Effector memory CD8-positive, alpha-beta T cell (primary cell): ENCODE measurements around the gene DPH6.

ENCODE experiments used
- ATAC-seq: fragments of 150-1000 bp; cut with Tn5 transposase; replicated peaks from 2 replicates; pipeline ENCODE4 v1.10.0; 2021; ENCODE audit warnings: mild to moderate bottlenecking, moderate library complexity
- DNase-seq, 3 experiments: peaks; one replicate each; pipeline ENCODE4 v3.0.0; 2021
- H3K27ac Mint-ChIP-seq, 2 donors: one replicate each; pipeline ENCODE4 v1.8.0; 2022; ENCODE audit warnings: mild to moderate bottlenecking in 2 of 2, mixed read lengths in 2 of 2, moderate library complexity in 2 of 2
- H3K27me3 Mint-ChIP-seq, 2 donors: one replicate each; pipeline ENCODE4 v1.8.0; 2022; ENCODE audit warnings: mixed read lengths in 2 of 2
- H3K36me3 Mint-ChIP-seq: one replicate; pipeline ENCODE4 v1.8.0; 2022; ENCODE audit warnings: mild to moderate bottlenecking, moderate library complexity, mixed read lengths; ENCODE audit not compliant: insufficient read depth
- H3K4me1 Mint-ChIP-seq, 2 donors: one replicate each; pipeline ENCODE4 v1.8.0; 2022; ENCODE audit warnings: low read depth in 2 of 2, mixed read lengths in 2 of 2
- H3K4me3 Mint-ChIP-seq, 2 donors: one replicate each; pipeline ENCODE4 v1.8.0; 2022; ENCODE audit warnings: mild to moderate bottlenecking in 2 of 2, mixed read lengths in 2 of 2, moderate library complexity in 2 of 2
- H3K9me3 Mint-ChIP-seq, 2 donors: one replicate each; pipeline ENCODE4 v1.8.0; 2022; ENCODE audit warnings: mixed read lengths in 2 of 2

The DPH6 gene

GRCh38 chr15:35490511-35490910 lies 55.5 kb downstream of the DPH6 start:
- H3K27me3 Mint-ChIP-seq = no peaks in the 10 kb centered on the region
- H3K36me3 Mint-ChIP-seq = peaks cover 3% of the 10 kb centered on the region
- DNase-seq (no peak), ATAC-seq (no peak)
- no peak overlapping the region for H3K4me3 Mint-ChIP-seq
- H3K4me1 Mint-ChIP-seq = no peaks in the 10 kb centered on the region
- H3K9me3 Mint-ChIP-seq = peaks cover 9 to 17% of the 10 kb centered on the region in 2 donors
- no peak overlapping the region for H3K27ac Mint-ChIP-seq

- H3K4me1 Mint-ChIP-seq = no peaks in the 10 kb centered on the region
- H3K9me3 Mint-ChIP-seq = peaks cover 9 to 17% of the 10 kb centered on the region in 2 donors
- H3K36me3 Mint-ChIP-seq = peaks cover 3% of the 10 kb centered on the region
- H3K4me3 Mint-ChIP-seq = no peak overlapping the region
- no peaks in the 10 kb centered on the region for H3K27me3 Mint-ChIP-seq
- ATAC-seq (no peak), DNase-seq (no peak)
- H3K27ac Mint-ChIP-seq = no peak overlapping the region
Measured at GRCh38 chr15:35487417-35487816, 58.5 kb downstream of the DPH6 start.

DNA sequence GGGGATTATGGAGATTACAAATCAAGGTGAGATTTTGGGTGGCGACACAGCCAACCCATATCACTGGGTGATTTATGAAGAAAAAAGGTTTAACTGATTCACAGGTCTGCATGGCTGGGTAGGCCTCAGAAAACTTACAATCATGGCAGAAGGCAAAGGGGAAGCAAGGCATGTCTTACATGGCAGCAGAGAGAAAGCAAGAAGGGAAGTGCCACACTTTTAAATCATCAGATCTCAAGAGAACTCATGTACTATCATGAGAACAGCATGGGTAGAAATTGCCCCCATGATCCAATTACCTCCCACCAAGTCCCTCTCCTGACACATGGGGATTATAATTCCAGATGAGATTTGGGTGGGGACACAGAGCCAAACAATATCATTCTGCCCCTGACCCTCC lies 59.7 kb downstream of the DPH6 start:
- Mint-ChIP-seq H3K27me3 (no peaks in the 10 kb centered on the region), H3K27ac (no peak overlapping the region), H3K9me3 (peaks cover 9 to 17% of the 10 kb centered on the region in 2 donors), H3K4me3 (no peak overlapping the region), H3K36me3 (peaks cover 3% of the 10 kb centered on the region), H3K4me1 (peaks cover 2 to 8% of the 10 kb centered on the region in 2 donors)
- no peak for ATAC-seq
- no peak for DNase-seq

DNA sequence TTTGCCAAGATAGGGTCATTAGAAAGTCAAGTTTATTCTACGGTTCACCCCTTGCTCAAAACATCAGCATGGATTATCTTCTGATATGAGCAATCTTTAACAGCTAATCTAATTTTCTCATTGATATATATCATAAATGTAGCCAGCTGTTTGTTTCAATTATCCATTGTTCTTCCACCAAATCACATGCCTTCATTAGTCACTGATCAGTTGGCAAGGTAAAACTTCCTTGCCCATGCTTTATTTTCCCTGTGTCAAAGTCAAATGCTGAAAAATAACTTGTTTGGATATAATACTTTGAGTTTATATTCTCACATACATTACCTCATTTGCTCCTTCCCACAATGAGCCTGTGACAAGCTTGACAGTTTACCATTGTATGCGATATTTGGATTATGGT lies 60.6 kb downstream of the DPH6 start:
- H3K27me3 Mint-ChIP-seq = no peaks in the 10 kb centered on the region
- H3K4me3 Mint-ChIP-seq = no peak overlapping the region
- peaks cover 9 to 17% of the 10 kb centered on the region in 2 donors for H3K9me3 Mint-ChIP-seq
- H3K27ac Mint-ChIP-seq = no peak overlapping the region
- H3K4me1 Mint-ChIP-seq = peaks cover 2 to 12% of the 10 kb centered on the region in 2 donors
- DNase-seq (no peak), ATAC-seq (no peak)
- H3K36me3 Mint-ChIP-seq = peaks cover 3% of the 10 kb centered on the region

GRCh38 chr15:35484231-35484945 lies 61.6 kb downstream of the DPH6 start:
- no peak overlapping the region for H3K4me3 Mint-ChIP-seq
- ATAC-seq (no peak), DNase-seq (no peak)
- H3K4me1 Mint-ChIP-seq = peaks cover 4 to 12% of the 10 kb centered on the region in 2 donors
- peaks cover 9 to 17% of the 10 kb centered on the region in 2 donors for H3K9me3 Mint-ChIP-seq
- no peaks in the 10 kb centered on the region for H3K36me3 Mint-ChIP-seq
- H3K27ac Mint-ChIP-seq = no peak overlapping the region
- no peaks in the 10 kb centered on the region for H3K27me3 Mint-ChIP-seq

DNA sequence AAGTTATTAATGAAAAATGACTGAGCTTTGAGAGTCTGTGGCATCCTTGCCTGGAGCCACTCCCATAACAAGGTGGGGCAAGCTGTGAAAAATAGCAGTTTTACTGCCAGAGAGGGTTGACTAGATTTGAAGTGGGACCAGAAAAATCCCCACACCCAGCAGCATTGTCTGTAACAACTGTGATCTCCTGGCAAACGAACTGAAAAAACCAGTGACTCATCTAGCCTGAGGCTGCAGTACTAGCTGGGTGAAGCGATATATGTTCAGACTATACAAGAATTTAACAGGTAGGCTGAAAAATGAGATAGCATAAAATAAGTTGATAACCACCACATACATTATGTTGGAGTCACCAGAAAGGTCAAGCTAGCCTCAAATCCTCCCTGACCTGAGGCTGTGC lies 64.0 kb downstream of the DPH6 start:
- H3K27ac Mint-ChIP-seq = no peak overlapping the region
- peaks cover 4 to 12% of the 10 kb centered on the region in 2 donors for H3K4me1 Mint-ChIP-seq
- peak overlapping the region in 1 of 2 donors; percentile 12 for H3K4me3 Mint-ChIP-seq
- H3K36me3 Mint-ChIP-seq = no peaks in the 10 kb centered on the region
- ATAC-seq = peak; percentile 69
- DNase-seq = peak in 1 of 3 experiments; percentile 8
- H3K27me3 Mint-ChIP-seq = no peaks in the 10 kb centered on the region
- peaks cover 2 to 5% of the 10 kb centered on the region in 2 donors for H3K9me3 Mint-ChIP-seq

DNA sequence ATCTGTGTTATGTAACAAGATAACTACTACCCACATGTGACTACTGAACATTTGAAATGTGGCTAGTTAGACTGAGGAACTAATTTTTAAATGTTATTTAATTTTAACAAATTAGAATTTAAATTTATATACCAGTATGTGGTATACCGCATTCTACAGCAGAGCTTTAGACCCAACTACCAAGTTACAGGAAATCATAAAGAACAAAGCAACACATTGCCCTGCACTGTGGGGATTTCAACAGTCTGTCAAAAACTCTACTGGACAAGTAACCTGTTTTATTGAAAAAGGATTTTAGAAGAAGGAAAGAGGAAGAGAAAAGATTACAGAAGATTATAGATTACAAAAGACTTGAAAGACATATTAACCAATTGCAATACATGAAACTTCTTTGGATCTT lies 64.9 kb downstream of the DPH6 start:
- Mint-ChIP-seq H3K27ac (no peak overlapping the region), H3K9me3 (peaks cover 2 to 3% of the 10 kb centered on the region in 2 donors), H3K36me3 (no peaks in the 10 kb centered on the region), H3K4me1 (peaks cover 4 to 12% of the 10 kb centered on the region in 2 donors), H3K4me3 (peak overlapping the region in 1 of 2 donors; percentile 5), H3K27me3 (no peaks in the 10 kb centered on the region)
- no peak for DNase-seq
- no peak for ATAC-seq

DNA sequence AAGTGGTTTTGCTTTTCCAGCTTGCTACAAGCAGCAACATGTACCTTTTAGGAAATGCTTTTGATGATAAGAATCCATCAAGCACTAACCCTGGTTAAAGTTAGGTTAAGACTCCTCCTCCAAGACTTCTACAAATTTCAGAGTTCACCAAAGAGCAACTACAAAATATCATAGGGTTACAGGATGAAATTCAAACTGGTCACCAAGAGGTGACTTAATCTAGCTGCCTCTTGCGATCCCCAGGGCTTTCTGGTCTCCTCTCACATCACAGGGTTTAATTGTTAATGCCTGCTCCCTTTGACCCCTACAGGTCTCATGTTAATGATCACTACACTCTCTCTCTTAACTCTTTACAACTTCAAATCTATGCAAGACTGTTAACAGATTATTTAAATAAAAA lies 66.5 kb downstream of the DPH6 start:
- no peaks in the 10 kb centered on the region for H3K27me3 Mint-ChIP-seq
- no peaks in the 10 kb centered on the region for H3K36me3 Mint-ChIP-seq
- ATAC-seq (no peak), DNase-seq (no peak)
- H3K4me1 Mint-ChIP-seq = peaks cover 4 to 12% of the 10 kb centered on the region in 2 donors
- H3K27ac Mint-ChIP-seq = peak overlapping the region in 1 of 2 donors; percentile 49
- H3K4me3 Mint-ChIP-seq = no peak overlapping the region
- no peaks in the 10 kb centered on the region for H3K9me3 Mint-ChIP-seq

DNA sequence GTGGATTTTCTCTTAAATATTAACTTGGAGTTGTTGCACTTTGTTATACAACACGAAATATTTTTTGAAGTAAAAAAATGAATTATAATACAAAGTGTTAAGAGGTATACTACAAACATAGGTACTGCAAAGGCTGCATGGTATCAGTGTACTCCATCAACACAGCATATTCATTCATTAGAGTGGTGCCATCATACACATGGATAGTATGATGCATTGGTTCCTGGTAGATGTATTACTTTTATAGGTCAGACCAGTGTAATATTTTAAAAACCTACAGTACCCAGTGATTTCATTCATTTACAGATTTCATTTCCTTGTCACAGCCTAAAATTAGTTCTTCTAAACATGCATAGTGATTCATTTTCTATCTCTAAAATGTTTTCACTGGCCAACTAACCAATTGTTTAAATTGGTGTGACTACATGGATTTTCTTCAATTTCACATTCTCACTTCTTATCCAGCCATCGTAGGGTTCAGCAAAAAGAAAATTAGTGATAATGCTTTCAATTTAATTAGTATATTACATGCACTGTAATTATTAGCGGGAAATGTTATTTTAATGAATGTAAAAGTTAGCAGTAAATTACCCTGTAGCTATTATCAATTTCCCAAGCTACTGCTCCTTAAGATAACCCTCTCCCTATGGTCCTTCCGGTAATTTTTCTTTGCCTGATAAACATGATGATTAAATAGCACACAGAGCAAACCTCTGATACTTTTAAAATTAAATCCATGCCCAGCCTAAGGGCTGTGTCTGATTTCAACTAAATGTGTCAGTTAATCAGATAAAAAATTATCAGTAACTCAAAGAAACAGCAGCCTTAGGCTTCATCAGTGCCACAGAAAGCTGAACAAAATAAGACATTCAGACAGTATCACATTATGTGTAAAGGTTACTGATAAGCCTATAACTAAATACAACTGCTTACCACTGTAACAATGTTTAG lies 68.4 kb downstream of the DPH6 start:
- no peaks in the 10 kb centered on the region for H3K27me3 Mint-ChIP-seq
- DNase-seq = no peak
- H3K27ac Mint-ChIP-seq = no peak overlapping the region
- ATAC-seq = no peak
- H3K4me3 Mint-ChIP-seq = no peak overlapping the region
- H3K4me1 Mint-ChIP-seq = peaks cover 4 to 12% of the 10 kb centered on the region in 2 donors
- no peaks in the 10 kb centered on the region for H3K36me3 Mint-ChIP-seq
- H3K9me3 Mint-ChIP-seq = no peaks in the 10 kb centered on the region

GRCh38 chr15:35471024-35471423 lies 74.9 kb downstream of the DPH6 start:
- H3K36me3 Mint-ChIP-seq = no peaks in the 10 kb centered on the region
- DNase-seq = no peak
- H3K4me1 Mint-ChIP-seq = peaks cover 0 to 3% of the 10 kb centered on the region in 2 donors
- no peak overlapping the region for H3K4me3 Mint-ChIP-seq
- H3K9me3 Mint-ChIP-seq = peaks cover 0 to 2% of the 10 kb centered on the region in 2 donors
- ATAC-seq = no peak
- no peaks in the 10 kb centered on the region for H3K27me3 Mint-ChIP-seq
- no peak overlapping the region for H3K27ac Mint-ChIP-seq

GRCh38 chr15:35470441-35470840 lies 75.5 kb downstream of the DPH6 start:
- H3K4me1 Mint-ChIP-seq = peaks cover 0 to 3% of the 10 kb centered on the region in 2 donors
- no peak overlapping the region for H3K4me3 Mint-ChIP-seq
- H3K9me3 Mint-ChIP-seq = peaks cover 0 to 2% of the 10 kb centered on the region in 2 donors
- no peaks in the 10 kb centered on the region for H3K36me3 Mint-ChIP-seq
- ATAC-seq (no peak), DNase-seq (no peak)
- H3K27me3 Mint-ChIP-seq = no peaks in the 10 kb centered on the region
- H3K27ac Mint-ChIP-seq = no peak overlapping the region

- ATAC-seq = no peak
- H3K36me3 Mint-ChIP-seq = no peaks in the 10 kb centered on the region
- no peaks in the 10 kb centered on the region for H3K27me3 Mint-ChIP-seq
- DNase-seq = no peak
- H3K4me3 Mint-ChIP-seq = no peak overlapping the region
- peaks cover 0 to 3% of the 10 kb centered on the region in 2 donors for H3K4me1 Mint-ChIP-seq
- H3K27ac Mint-ChIP-seq = no peak overlapping the region
- peaks cover 0 to 2% of the 10 kb centered on the region in 2 donors for H3K9me3 Mint-ChIP-seq
Measured at GRCh38 chr15:35466476-35466875, 79.5 kb downstream of the DPH6 start.

GRCh38 chr15:35465783-35466182 lies 80.2 kb downstream of the DPH6 start:
- DNase-seq (no peak), ATAC-seq (no peak)
- Mint-ChIP-seq H3K27ac (no peak overlapping the region), H3K9me3 (peaks cover 0 to 2% of the 10 kb centered on the region in 2 donors), H3K27me3 (no peaks in the 10 kb centered on the region), H3K4me1 (peaks cover 0 to 3% of the 10 kb centered on the region in 2 donors), H3K4me3 (no peak overlapping the region), H3K36me3 (no peaks in the 10 kb centered on the region)
